Measurements from ENCODE around the gene IRGQ.

IRGQ gene

DNA sequence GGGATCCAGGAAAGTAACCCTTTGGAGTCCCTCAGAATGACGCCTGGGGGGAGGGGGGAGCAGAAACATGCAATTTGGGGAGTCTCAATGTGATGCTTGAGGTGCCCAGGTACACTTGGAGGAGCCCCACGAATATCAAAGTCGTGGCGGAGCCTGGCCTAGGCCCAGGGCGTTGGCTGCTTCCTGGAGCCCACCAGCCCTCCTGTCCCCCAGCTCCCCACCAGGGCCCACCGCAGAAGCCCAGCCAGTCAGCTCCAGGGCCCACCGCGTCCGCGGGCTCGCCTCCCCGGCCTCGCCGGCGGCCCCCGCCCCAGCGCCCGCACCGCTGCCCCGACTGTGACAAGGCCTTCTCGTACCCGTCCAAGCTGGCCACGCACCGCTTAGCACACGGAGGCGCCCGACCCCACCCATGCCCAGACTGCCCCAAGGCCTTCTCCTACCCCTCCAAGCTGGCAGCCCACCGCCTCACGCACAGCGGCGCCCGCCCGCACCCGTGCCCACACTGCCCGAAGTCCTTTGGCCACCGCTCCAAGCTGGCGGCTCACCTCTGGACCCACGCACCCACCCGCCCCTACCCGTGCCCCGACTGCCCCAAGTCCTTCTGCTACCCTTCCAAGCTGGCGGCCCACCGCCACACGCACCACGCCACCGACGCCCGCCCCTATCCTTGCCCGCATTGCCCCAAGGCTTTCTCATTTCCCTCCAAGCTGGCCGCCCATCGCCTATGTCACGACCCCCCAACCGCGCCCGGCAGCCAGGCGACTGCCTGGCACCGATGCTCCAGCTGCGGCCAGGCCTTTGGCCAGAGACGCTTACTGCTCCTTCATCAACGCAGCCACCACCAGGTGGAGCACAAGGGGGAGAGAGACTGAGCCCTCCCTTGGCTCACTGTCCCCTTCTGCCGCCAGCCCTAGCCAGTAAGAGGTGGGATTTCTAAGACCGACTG is 60.8 kb downstream of the IRGQ start:
- no peak for DNase-seq

Measured in MV-4-11 (cell line).